ENCODE measurements around the gene DCHS2.

Gene DCHS2

GRCh38 chr4:154435895-154436294 is 55.7 kb downstream of the DCHS2 start:
- no peak for TF ChIP-seq CTCF (IDR thresholded peaks at IDR 0.05; ENCODE audit: poor library complexity, severe bottlenecking)
- Histone ChIP-seq H3K36me3 (ENCODE audit: low read depth) (no peaks in the 10 kb centered on the region), H3K27ac (ENCODE audit: poor library complexity, severe bottlenecking) (no peak overlapping the region), H3K9me3 (ENCODE audit: severe bottlenecking) (no peaks in the 10 kb centered on the region), H3K4me1 (ENCODE audit: insufficient read depth, poor library complexity, severe bottlenecking) (no peaks in the 10 kb centered on the region), H3K27me3 (ENCODE audit: insufficient read depth, poor library complexity, severe bottlenecking) (no peaks in the 10 kb centered on the region), H3K4me3 (ENCODE audit: severe bottlenecking) (no peak overlapping the region)
- DNase-seq (ENCODE audit: low spot score), result no peak
- no peak for ATAC-seq (ENCODE audit: low read depth)

- Histone ChIP-seq H3K9me3 (ENCODE audit: severe bottlenecking) (no peaks in the 10 kb centered on the region), H3K27ac (ENCODE audit: poor library complexity, severe bottlenecking) (no peak overlapping the region), H3K27me3 (ENCODE audit: insufficient read depth, poor library complexity, severe bottlenecking) (no peaks in the 10 kb centered on the region), H3K4me1 (ENCODE audit: insufficient read depth, poor library complexity, severe bottlenecking) (no peaks in the 10 kb centered on the region), H3K4me3 (ENCODE audit: severe bottlenecking) (no peak overlapping the region), H3K36me3 (ENCODE audit: low read depth) (no peaks in the 10 kb centered on the region)
- TF ChIP-seq CTCF (IDR thresholded peaks at IDR 0.05; ENCODE audit: poor library complexity, severe bottlenecking), result no peak
- DNase-seq (ENCODE audit: low spot score) (no peak), ATAC-seq (ENCODE audit: low read depth) (no peak)
These were observed 58.1 kb downstream of the DCHS2 start for GRCh38 chr4:154433543-154433942.

- DNase-seq (ENCODE audit: low spot score), result no peak
- H3K27me3 ChIP-seq (ENCODE audit: insufficient read depth, poor library complexity, severe bottlenecking), result no peaks in the 10 kb centered on the region
- H3K27ac ChIP-seq (ENCODE audit: poor library complexity, severe bottlenecking), result no peak overlapping the region
- ATAC-seq (ENCODE audit: low read depth), result no peak
- H3K4me3 ChIP-seq (ENCODE audit: severe bottlenecking), result no peak overlapping the region
- no peaks in the 10 kb centered on the region for H3K4me1 ChIP-seq (ENCODE audit: insufficient read depth, poor library complexity, severe bottlenecking)
- no peak for TF ChIP-seq CTCF (IDR thresholded peaks at IDR 0.05; ENCODE audit: poor library complexity, severe bottlenecking)
- no peaks in the 10 kb centered on the region for H3K9me3 ChIP-seq (ENCODE audit: severe bottlenecking)
- H3K36me3 ChIP-seq (ENCODE audit: low read depth), result no peaks in the 10 kb centered on the region
These were observed 62.4 kb downstream of the DCHS2 start for GRCh38 chr4:154429176-154429575.

GRCh38 chr4:154427149-154427548 is 64.5 kb downstream of the DCHS2 start:
- H3K27ac ChIP-seq (ENCODE audit: poor library complexity, severe bottlenecking), result no peak overlapping the region
- H3K4me1 ChIP-seq (ENCODE audit: insufficient read depth, poor library complexity, severe bottlenecking), result no peaks in the 10 kb centered on the region
- no peaks in the 10 kb centered on the region for H3K9me3 ChIP-seq (ENCODE audit: severe bottlenecking)
- H3K27me3 ChIP-seq (ENCODE audit: insufficient read depth, poor library complexity, severe bottlenecking), result no peaks in the 10 kb centered on the region
- H3K4me3 ChIP-seq (ENCODE audit: severe bottlenecking), result no peak overlapping the region
- TF ChIP-seq CTCF (IDR thresholded peaks at IDR 0.05; ENCODE audit: poor library complexity, severe bottlenecking), result no peak
- no peaks in the 10 kb centered on the region for H3K36me3 ChIP-seq (ENCODE audit: low read depth)
- no peak for DNase-seq (ENCODE audit: low spot score)
- ATAC-seq (ENCODE audit: low read depth), result no peak

- no peak for DNase-seq (ENCODE audit: low spot score)
- ATAC-seq (ENCODE audit: low read depth), result no peak
- no peak for TF ChIP-seq CTCF (IDR thresholded peaks at IDR 0.05; ENCODE audit: poor library complexity, severe bottlenecking)
- H3K27me3 ChIP-seq (ENCODE audit: insufficient read depth, poor library complexity, severe bottlenecking), result no peaks in the 10 kb centered on the region
- no peak overlapping the region for H3K4me3 ChIP-seq (ENCODE audit: severe bottlenecking)
- H3K36me3 ChIP-seq (ENCODE audit: low read depth), result no peaks in the 10 kb centered on the region
- no peak overlapping the region for H3K27ac ChIP-seq (ENCODE audit: poor library complexity, severe bottlenecking)
- no peaks in the 10 kb centered on the region for H3K9me3 ChIP-seq (ENCODE audit: severe bottlenecking)
- no peaks in the 10 kb centered on the region for H3K4me1 ChIP-seq (ENCODE audit: insufficient read depth, poor library complexity, severe bottlenecking)
These were observed 66.1 kb downstream of the DCHS2 start for GRCh38 chr4:154425514-154425913.

Measured in RWPE2 (cell line).